ENCODE data around the gene KBTBD4.
"Not testable (repeated sequence)": the region's sequence is repeated elsewhere in the genome, so short reads cannot be mapped to it uniquely, and the experiment has no call there.

KBTBD4 gene

GRCh38 chr11:47571895-47572294, 6.9 kb downstream of the KBTBD4 start:
- Histone ChIP-seq H3K36me3 (ENCODE audit: control insufficient read depth, insufficient read depth, low read length) (peaks cover 93% of the 10 kb centered on the region), H3K27ac (ENCODE audit: low read depth, low read length, severe bottlenecking) (no peak overlapping the region), H3K4me3 (ENCODE audit: extremely low read depth, insufficient read depth, low read length, poor library complexity, severe bottlenecking) (no peak overlapping the region), H3K4me1 (ENCODE audit: control insufficient read depth, insufficient read depth, low read length, poor library complexity, severe bottlenecking) (peaks cover 8% of the 10 kb centered on the region), H3K9me3 (ENCODE audit: control insufficient read depth, low read length) (no peaks in the 10 kb centered on the region)
- no CpG with 5 or more reads among the region's 1 CpG for WGBS, 2 experiments (ENCODE audit: insufficient coverage in 2 of 2)

GRCh38 chr11:47571357-47571729, 7.4 kb downstream of the KBTBD4 start:
- WGBS, 2 experiments (ENCODE audit: insufficient coverage in 2 of 2) = 95 to 100% methylated on average over 3 of the region's 4 CpGs
- H3K4me1 ChIP-seq (ENCODE audit: control insufficient read depth, insufficient read depth, low read length, poor library complexity, severe bottlenecking) = peaks cover 8% of the 10 kb centered on the region
- H3K9me3 ChIP-seq (ENCODE audit: control insufficient read depth, low read length) = no peaks in the 10 kb centered on the region
- peaks cover 90% of the 10 kb centered on the region for H3K36me3 ChIP-seq (ENCODE audit: control insufficient read depth, insufficient read depth, low read length)
- H3K27ac ChIP-seq (ENCODE audit: low read depth, low read length, severe bottlenecking) = no peak overlapping the region
- no peak overlapping the region for H3K4me3 ChIP-seq (ENCODE audit: extremely low read depth, insufficient read depth, low read length, poor library complexity, severe bottlenecking)

GRCh38 chr11:47570651-47571356, 8.0 kb downstream of the KBTBD4 start:
- H3K4me3 ChIP-seq (ENCODE audit: extremely low read depth, insufficient read depth, low read length, poor library complexity, severe bottlenecking) = no peak overlapping the region
- no peaks in the 10 kb centered on the region for H3K9me3 ChIP-seq (ENCODE audit: control insufficient read depth, low read length)
- peaks cover 8% of the 10 kb centered on the region for H3K4me1 ChIP-seq (ENCODE audit: control insufficient read depth, insufficient read depth, low read length, poor library complexity, severe bottlenecking)
- WGBS, 2 experiments (ENCODE audit: insufficient coverage in 2 of 2) = 96 to 100% methylated on average over 2 to 3 of the region's 3 CpGs
- H3K36me3 ChIP-seq (ENCODE audit: control insufficient read depth, insufficient read depth, low read length) = peaks cover 85% of the 10 kb centered on the region
- no peak overlapping the region for H3K27ac ChIP-seq (ENCODE audit: low read depth, low read length, severe bottlenecking)

- Histone ChIP-seq H3K36me3 (ENCODE audit: control insufficient read depth, insufficient read depth, low read length) (peaks cover 74% of the 10 kb centered on the region), H3K9me3 (ENCODE audit: control insufficient read depth, low read length) (no peaks in the 10 kb centered on the region), H3K27ac (ENCODE audit: low read depth, low read length, severe bottlenecking) (no peak overlapping the region), H3K4me3 (ENCODE audit: extremely low read depth, insufficient read depth, low read length, poor library complexity, severe bottlenecking) (no peak overlapping the region), H3K4me1 (ENCODE audit: control insufficient read depth, insufficient read depth, low read length, poor library complexity, severe bottlenecking) (peaks cover 11% of the 10 kb centered on the region)
- 94 to 97% methylated on average over 6 to 7 of the region's 7 CpGs for WGBS, 2 experiments (ENCODE audit: insufficient coverage in 2 of 2)
Observed at GRCh38 chr11:47569646-47570045, 9.1 kb downstream of the KBTBD4 start.

GRCh38 chr11:47566149-47566698, 12.5 kb downstream of the KBTBD4 start:
- peak overlapping the region; percentile 10 for H3K27ac ChIP-seq (ENCODE audit: low read depth, low read length, severe bottlenecking)
- H3K9me3 ChIP-seq (ENCODE audit: control insufficient read depth, low read length) = no peaks in the 10 kb centered on the region
- peaks cover 5% of the 10 kb centered on the region for H3K4me1 ChIP-seq (ENCODE audit: control insufficient read depth, insufficient read depth, low read length, poor library complexity, severe bottlenecking)
- H3K4me3 ChIP-seq (ENCODE audit: extremely low read depth, insufficient read depth, low read length, poor library complexity, severe bottlenecking) = peak overlapping the region; percentile 87
- 45 to 64% methylated on average over 11 to 15 of the region's 17 CpGs for WGBS, 2 experiments (ENCODE audit: insufficient coverage in 2 of 2)
- H3K36me3 ChIP-seq (ENCODE audit: control insufficient read depth, insufficient read depth, low read length) = peaks cover 40% of the 10 kb centered on the region

GRCh38 chr11:47565340-47566148, 13.2 kb downstream of the KBTBD4 start, which contains the start of gene PTPMT1:
Gene PTPMT1, plus strand, starts transcription at chr11:47565599. Its CDS starts 24 bp downstream, at chr11:47565623.
- Histone ChIP-seq H3K4me3 (ENCODE audit: extremely low read depth, insufficient read depth, low read length, poor library complexity, severe bottlenecking) (peak within 1 kb of the TSS; percentile 87), H3K4me1 (ENCODE audit: control insufficient read depth, insufficient read depth, low read length, poor library complexity, severe bottlenecking) (peaks cover 5% of the 10 kb centered on the region), H3K9me3 (ENCODE audit: control insufficient read depth, low read length) (no peaks in the 10 kb centered on the region), H3K27ac (ENCODE audit: low read depth, low read length, severe bottlenecking) (peak within 1 kb of the TSS; percentile 10), H3K36me3 (ENCODE audit: control insufficient read depth, insufficient read depth, low read length) (peaks cover 33% of the 10 kb centered on the region)
- WGBS, 2 experiments (ENCODE audit: insufficient coverage in 2 of 2) = 1 to 2% methylated on average over 77 to 86 of the region's 86 CpGs

- Histone ChIP-seq H3K4me3 (ENCODE audit: extremely low read depth, insufficient read depth, low read length, poor library complexity, severe bottlenecking) (peak overlapping the region; percentile 87), H3K27ac (ENCODE audit: low read depth, low read length, severe bottlenecking) (no peak overlapping the region), H3K9me3 (ENCODE audit: control insufficient read depth, low read length) (no peaks in the 10 kb centered on the region), H3K36me3 (ENCODE audit: control insufficient read depth, insufficient read depth, low read length) (peaks cover 27% of the 10 kb centered on the region), H3K4me1 (ENCODE audit: control insufficient read depth, insufficient read depth, low read length, poor library complexity, severe bottlenecking) (peaks cover 5% of the 10 kb centered on the region)
- WGBS, 2 experiments (ENCODE audit: insufficient coverage in 2 of 2) = 23 to 26% methylated on average over 3 to 9 of the region's 11 CpGs
Observed at GRCh38 chr11:47564933-47565339, 13.8 kb downstream of the KBTBD4 start.

- H3K9me3 ChIP-seq (ENCODE audit: control insufficient read depth, low read length); H3K4me1 ChIP-seq (ENCODE audit: control insufficient read depth, insufficient read depth, low read length, poor library complexity, severe bottlenecking); H3K4me3 ChIP-seq (ENCODE audit: extremely low read depth, insufficient read depth, low read length, poor library complexity, severe bottlenecking); H3K27ac ChIP-seq (ENCODE audit: low read depth, low read length, severe bottlenecking): not testable (repeated sequence)
- 90 to 97% methylated on average over 6 to 9 of the region's 10 CpGs for WGBS, 2 experiments (ENCODE audit: insufficient coverage in 2 of 2)
- peaks cover 21% of the 10 kb centered on the region for H3K36me3 ChIP-seq (ENCODE audit: control insufficient read depth, insufficient read depth, low read length)
Observed at GRCh38 chr11:47564366-47564765, 14.4 kb downstream of the KBTBD4 start.

- not testable (repeated sequence) for H3K9me3 ChIP-seq (ENCODE audit: control insufficient read depth, low read length); H3K27ac ChIP-seq (ENCODE audit: low read depth, low read length, severe bottlenecking); H3K4me1 ChIP-seq (ENCODE audit: control insufficient read depth, insufficient read depth, low read length, poor library complexity, severe bottlenecking); H3K4me3 ChIP-seq (ENCODE audit: extremely low read depth, insufficient read depth, low read length, poor library complexity, severe bottlenecking); H3K36me3 ChIP-seq (ENCODE audit: control insufficient read depth, insufficient read depth, low read length)
- no CpG with 5 or more reads among the region's 4 CpGs for WGBS, 2 experiments (ENCODE audit: insufficient coverage in 2 of 2)
Observed at GRCh38 chr11:47562393-47562792, 16.4 kb downstream of the KBTBD4 start.

GRCh38 chr11:47560426-47560825, 18.3 kb downstream of the KBTBD4 start:
- whole genome bisulfite sequencing, 2 experiments (ENCODE audit: insufficient coverage in 2 of 2) = 100% methylated on average over 2 of the region's 2 CpGs
- no peaks in the 10 kb centered on the region for H3K36me3 ChIP-seq (ENCODE audit: control insufficient read depth, insufficient read depth, low read length)
- H3K4me1 ChIP-seq (ENCODE audit: control insufficient read depth, insufficient read depth, low read length, poor library complexity, severe bottlenecking) = peaks cover 5% of the 10 kb centered on the region
- H3K9me3 ChIP-seq (ENCODE audit: control insufficient read depth, low read length) = no peaks in the 10 kb centered on the region
- H3K27ac ChIP-seq (ENCODE audit: low read depth, low read length, severe bottlenecking) = no peak overlapping the region
- H3K4me3 ChIP-seq (ENCODE audit: extremely low read depth, insufficient read depth, low read length, poor library complexity, severe bottlenecking) = no peak overlapping the region

All from mesodermal cell (in vitro differentiated cells).